GM11168 (cell line): ENCODE measurements around the gene ACTL8.

Experiments used
- in situ Hi-C: fragments of 300-500 bp; cut with MboI; formaldehyde crosslinking; loops from one replicate; pipeline ENCODE4 v1.12.0; 2022; ENCODE audit warnings: low sequenced_read_pairs; ENCODE audit not compliant: unreplicated experiment

ACTL8 gene

GRCh38 chr1:17765444-17766411 lies 10.6 kb downstream of the ACTL8 start:
- in situ Hi-C loops: no loop called here

- in situ Hi-C loops: no loop called here
These were observed 13.6 kb downstream of the ACTL8 start for GRCh38 chr1:17768651-17769241.

- in situ Hi-C loops: no loop called here
These were observed 15.8 kb downstream of the ACTL8 start for GRCh38 chr1:17770983-17771382.

GRCh38 chr1:17772615-17773212 lies 17.6 kb downstream of the ACTL8 start:
- in situ Hi-C loops: no loop called here

GRCh38 chr1:17773591-17774326 lies 18.6 kb downstream of the ACTL8 start:
- in situ Hi-C loops: no loop called here

- in situ Hi-C loops: no loop called here
These were observed 19.3 kb downstream of the ACTL8 start for GRCh38 chr1:17774452-17774851.

GRCh38 chr1:17775796-17776195 lies 20.7 kb downstream of the ACTL8 start:
- in situ Hi-C loops: no loop called here

GRCh38 chr1:17776426-17776825 lies 21.3 kb downstream of the ACTL8 start:
- in situ Hi-C loops: no loop called here

- in situ Hi-C loops: no loop called here
These were observed 22.2 kb downstream of the ACTL8 start for GRCh38 chr1:17777330-17777729.

- in situ Hi-C loops: no loop called here
These were observed 22.7 kb downstream of the ACTL8 start for GRCh38 chr1:17777818-17778217.

- in situ Hi-C loops: no loop called here
These were observed 25.8 kb downstream of the ACTL8 start for GRCh38 chr1:17780916-17781315.

GRCh38 chr1:17789926-17790325 lies 34.8 kb downstream of the ACTL8 start:
- in situ Hi-C loops: no loop called here

GRCh38 chr1:17790383-17791054 lies 35.4 kb downstream of the ACTL8 start:
- in situ Hi-C loops: no loop called here

GRCh38 chr1:17791055-17791390 lies 35.9 kb downstream of the ACTL8 start:
- in situ Hi-C loops: no loop called here

- in situ Hi-C loops: no loop called here
These were observed 36.3 kb downstream of the ACTL8 start for GRCh38 chr1:17791480-17791879.

GRCh38 chr1:17792421-17792820 lies 37.3 kb downstream of the ACTL8 start:
- in situ Hi-C loops: no loop called here

GRCh38 chr1:17795081-17795809 lies 40.1 kb downstream of the ACTL8 start:
- in situ Hi-C loops: no loop called here

GRCh38 chr1:17795836-17796645 lies 40.9 kb downstream of the ACTL8 start:
- in situ Hi-C loops: no loop called here

- in situ Hi-C loops: no loop called here
These were observed 42.3 kb downstream of the ACTL8 start for GRCh38 chr1:17797478-17797877.
